Right cardiac atrium (tissue), 5 donors: Measurements from ENCODE around the gene SCRT2. TPM values are rescaled to one million over a fixed set of nuclear protein-coding genes. Genes with fewer than 3 reads are reported as not detected.

Experiments used
- ATAC-seq, 2 donors: fragments of 200-7000 bp; cut with Tn5 transposase; one replicate each; pipeline versions ENCODE4 v1.8.0 to v1.9.1; 2020; ENCODE audit warnings: moderate library complexity in 2 of 2, mild to moderate bottlenecking in 1 of 2
- DNase-seq, 3 donors: peaks; one replicate each; pipeline ENCODE4 v3.0.0-alpha.2; 2020
- H3K27ac ChIP-seq: one replicate; pipeline ENCODE4 v1.5.1; 2013; ENCODE audit warnings: mild to moderate bottlenecking, low read length, control low read depth, moderate library complexity
- H3K27me3 ChIP-seq: one replicate; pipeline ENCODE4 v1.6.1; 2013; ENCODE audit not compliant: control insufficient read depth, insufficient read depth
- H3K4me1 ChIP-seq: one replicate; pipeline ENCODE4 v1.6.1; 2013; ENCODE audit warnings: low read length; ENCODE audit not compliant: control insufficient read depth, insufficient read depth
- H3K4me3 ChIP-seq: one replicate; pipeline ENCODE4 v1.5.1; 2013; ENCODE audit warnings: low read length, control low read depth
- H3K9me3 ChIP-seq: one replicate; pipeline ENCODE4 v1.6.1; 2013; ENCODE audit warnings: low read length; ENCODE audit not compliant: control insufficient read depth
- WGBS: extraction: QIAGEN DNeasy Blood & Tissue Kit; methylation state at CpG from one replicate; pipeline ENCODE4 v1.1.7; 2013; 5-methylcytosine and 5-hydroxymethylcytosine counted together
- intact Hi-C, 4 donors: fragments of 100-400 bp; cut with DNase I; formaldehyde crosslinking; loops; one replicate each; pipeline versions ENCODE4 v1.11.0 to v1.14.0; 2022 to 2023
- polyA plus RNA-seq: library from polyadenylated mRNA; stranded (reverse); fragments of 200-250 nt; gene quantifications from one replicate; pipeline ENCODE4 v1.2.3, GENCODE V29; 2013
- total RNA-seq, 4 donors: library from RNA; stranded (reverse); fragmentation: NEBNext Ultra II Directional; extraction: Animal tissue kit (Norgen Biotek cat#: 25700); gene quantifications; one replicate each; pipeline ENCODE4 v1.2.1, GENCODE V29; 2021
- donor health status: healthy with polysubstance abuse.
- donor health status: DM: no; HTN: yes; CAD: no.
- donor health status: DM: no; HTN: no; CAD: no.
- donor health status: DM: no; HTN: yes; CAD: no; lungs with severe emphysema.
- donor health status: DM: yes; HTN: yes; CAD: no.

The SCRT2 gene
- total and polyA plus RNA-seq, 5 donors: not detected

- 37% methylated on average over 9 of the region's 9 CpGs for WGBS
- no peaks in the 10 kb centered on the region for H3K27me3 ChIP-seq
- intact Hi-C loops: no loop called here
Measured at GRCh38 chr20:671252-672030, 4.2 kb downstream of the SCRT2 start.

DNA sequence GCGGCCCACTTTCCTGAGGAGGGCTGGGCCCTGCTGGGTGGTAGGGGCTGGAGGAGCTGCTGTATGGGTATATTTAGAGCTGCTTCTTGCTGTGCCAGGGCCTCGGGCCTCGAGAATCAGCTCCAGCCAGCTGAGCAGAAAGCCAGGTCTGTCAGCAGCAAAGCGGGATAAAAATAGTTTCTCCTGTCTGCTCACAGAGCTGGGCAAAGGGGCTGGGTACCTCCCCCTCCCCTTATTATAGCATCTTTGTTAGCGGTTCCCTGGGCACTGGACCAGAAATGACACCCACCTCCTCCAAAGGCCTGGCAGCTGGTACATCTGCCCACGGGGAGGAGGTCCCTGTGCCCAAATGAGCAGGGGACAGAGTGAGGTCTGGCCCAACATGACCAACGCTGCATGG, 6.0 kb downstream of the SCRT2 start:
- peak; percentile 56 to 59 for ATAC-seq
- no peak overlapping the region for H3K4me3 ChIP-seq
- peak overlapping the region; percentile 16 for H3K27ac ChIP-seq
- no peaks in the 10 kb centered on the region for H3K4me1 ChIP-seq
- DNase-seq: peak in 2 of 3 donors; percentile 54 to 76
- no peaks in the 10 kb centered on the region for H3K27me3 ChIP-seq
- intact Hi-C loops: no loop called here
- H3K9me3 ChIP-seq: no peaks in the 10 kb centered on the region
- 45% methylated on average over 7 of the region's 7 CpGs for WGBS

More at GRCh38 chr20:671252-672030, 4.2 kb downstream of the SCRT2 start:
- Histone ChIP-seq H3K4me3 (no peak overlapping the region), H3K4me1 (no peaks in the 10 kb centered on the region), H3K27ac (no peak overlapping the region), H3K9me3 (no peaks in the 10 kb centered on the region)
- ATAC-seq (no peak), DNase-seq (peak in 1 of 3 donors; percentile 66)

DNA sequence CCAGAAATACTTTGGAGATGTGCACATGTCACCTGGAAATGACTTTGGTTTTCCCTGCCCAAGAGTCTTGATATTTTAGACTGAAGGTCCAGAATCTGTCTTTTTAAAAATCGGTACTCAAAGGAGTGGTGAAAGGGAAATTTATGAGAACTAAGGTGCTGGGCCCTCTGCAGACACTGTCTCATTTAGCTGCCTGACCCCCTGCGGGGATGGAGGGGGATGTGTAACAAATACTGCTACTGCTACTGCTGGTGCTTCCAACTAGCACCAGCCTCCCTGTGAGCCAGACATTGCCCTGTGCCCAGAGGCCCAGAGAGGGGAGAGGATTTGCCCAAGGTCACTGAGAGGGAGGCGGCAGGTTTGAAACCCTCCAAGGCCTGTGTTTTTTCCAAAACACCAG, 7.0 kb downstream of the SCRT2 start:
- no peak for ATAC-seq
- intact Hi-C loops: no loop called here
- H3K27me3 ChIP-seq: no peaks in the 10 kb centered on the region
- DNase-seq: no peak
- peak overlapping the region; percentile 34 for H3K27ac ChIP-seq
- 67% methylated on average over 3 of the region's 3 CpGs for WGBS
- no peaks in the 10 kb centered on the region for H3K9me3 ChIP-seq
- no peaks in the 10 kb centered on the region for H3K4me1 ChIP-seq
- H3K4me3 ChIP-seq: no peak overlapping the region

DNA sequence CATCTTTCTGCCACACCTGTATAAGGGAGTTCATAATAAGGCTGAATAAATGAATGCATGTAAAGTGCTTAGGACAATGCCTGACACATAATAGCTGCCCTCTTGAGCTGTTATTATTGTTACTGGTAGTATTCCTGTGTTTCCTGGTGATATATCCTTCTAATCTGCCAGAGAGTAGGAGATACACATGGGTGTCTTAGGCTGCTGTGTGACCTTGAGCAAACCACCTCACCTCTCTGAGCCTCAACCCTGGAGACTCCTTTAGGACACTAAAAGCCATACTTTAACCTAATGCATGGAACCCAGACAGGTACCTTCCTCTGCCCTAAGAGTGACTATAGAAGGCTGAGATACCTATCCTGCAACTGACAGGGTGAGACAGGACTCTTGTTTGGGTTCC, 7.6 kb downstream of the SCRT2 start:
- intact Hi-C loops: no loop called here
- Histone ChIP-seq H3K27me3 (no peaks in the 10 kb centered on the region), H3K9me3 (no peaks in the 10 kb centered on the region), H3K4me3 (no peak overlapping the region), H3K27ac (no peak overlapping the region), H3K4me1 (no peaks in the 10 kb centered on the region)
- DNase-seq (no peak), ATAC-seq (no peak)

DNA sequence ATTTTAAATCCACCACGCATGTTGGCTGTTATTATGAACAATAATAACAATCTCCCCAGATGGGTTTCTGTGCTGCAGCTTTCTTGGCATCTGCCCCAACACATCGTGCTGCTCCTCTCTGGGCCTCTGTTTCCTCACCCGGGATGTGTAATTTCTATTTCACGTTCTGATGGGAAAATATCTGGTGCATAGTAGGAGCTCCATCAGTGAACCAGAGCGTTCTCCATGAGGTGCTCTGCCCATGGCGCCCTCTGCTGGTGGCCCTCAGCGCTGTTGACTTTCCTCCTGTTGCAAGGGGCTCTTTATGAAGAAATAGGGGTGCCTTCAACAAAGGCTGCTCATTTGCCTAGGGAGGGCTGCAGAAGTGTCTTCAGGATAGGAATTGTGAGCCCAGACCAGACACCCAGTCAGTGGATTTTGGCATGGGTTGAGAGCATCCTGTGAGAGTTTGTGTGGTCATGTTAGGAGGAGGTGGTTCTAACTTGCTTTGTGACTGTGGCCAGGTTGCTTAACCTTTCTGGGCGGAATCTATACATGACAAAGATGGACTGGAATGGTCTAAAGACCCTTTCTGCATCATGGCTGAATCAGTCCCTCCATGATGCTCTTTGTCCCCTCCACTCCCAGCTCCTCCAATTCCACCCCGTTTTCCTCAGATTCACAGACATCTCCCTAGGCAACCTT, 8.1 kb downstream of the SCRT2 start:
- H3K27ac ChIP-seq: no peak overlapping the region
- no peaks in the 10 kb centered on the region for H3K9me3 ChIP-seq
- no peak overlapping the region for H3K4me3 ChIP-seq
- ATAC-seq: peak in 1 of 2 donors; percentile 19
- intact Hi-C loops: no loop called here
- H3K27me3 ChIP-seq: no peaks in the 10 kb centered on the region
- H3K4me1 ChIP-seq: no peaks in the 10 kb centered on the region
- WGBS: 27% methylated on average over 9 of the region's 9 CpGs
- peak; percentile 50 to 88 (median 83) for DNase-seq

DNA sequence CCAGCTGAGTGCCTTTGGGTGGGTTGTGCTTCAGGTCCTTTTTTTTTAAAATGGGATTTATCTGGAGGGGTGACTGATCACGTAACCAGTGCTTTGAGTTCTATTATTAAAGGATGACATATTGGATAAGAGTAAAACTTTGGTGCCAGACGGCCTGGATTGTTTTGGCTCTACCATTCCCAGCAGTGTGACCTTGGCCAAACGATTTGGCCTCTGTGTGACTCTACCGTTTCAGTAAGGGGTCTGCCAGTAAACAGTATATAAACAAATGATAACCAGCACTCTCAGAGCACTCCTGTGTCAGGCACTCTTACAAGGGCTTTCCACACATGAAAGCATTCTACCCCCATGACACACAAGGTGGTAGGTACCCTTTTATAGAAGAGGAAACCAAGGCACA, 8.7 kb downstream of the SCRT2 start:
- no peaks in the 10 kb centered on the region for H3K9me3 ChIP-seq
- no peaks in the 10 kb centered on the region for H3K4me1 ChIP-seq
- peak; percentile 34 to 36 for ATAC-seq
- no peak overlapping the region for H3K4me3 ChIP-seq
- H3K27ac ChIP-seq: peak overlapping the region; percentile 37
- DNase-seq: no peak
- no peaks in the 10 kb centered on the region for H3K27me3 ChIP-seq
- intact Hi-C loops: no loop called here
- WGBS: 24% methylated on average over 4 of the region's 4 CpGs

- Histone ChIP-seq H3K27me3 (no peaks in the 10 kb centered on the region), H3K27ac (no peak overlapping the region), H3K9me3 (no peaks in the 10 kb centered on the region), H3K4me3 (no peak overlapping the region), H3K4me1 (no peaks in the 10 kb centered on the region)
- DNase-seq (no peak), ATAC-seq (no peak)
- intact Hi-C loops: no loop called here
- WGBS: 36% methylated on average over 6 of the region's 6 CpGs
Measured at GRCh38 chr20:665276-665675, 10.3 kb downstream of the SCRT2 start.

DNA sequence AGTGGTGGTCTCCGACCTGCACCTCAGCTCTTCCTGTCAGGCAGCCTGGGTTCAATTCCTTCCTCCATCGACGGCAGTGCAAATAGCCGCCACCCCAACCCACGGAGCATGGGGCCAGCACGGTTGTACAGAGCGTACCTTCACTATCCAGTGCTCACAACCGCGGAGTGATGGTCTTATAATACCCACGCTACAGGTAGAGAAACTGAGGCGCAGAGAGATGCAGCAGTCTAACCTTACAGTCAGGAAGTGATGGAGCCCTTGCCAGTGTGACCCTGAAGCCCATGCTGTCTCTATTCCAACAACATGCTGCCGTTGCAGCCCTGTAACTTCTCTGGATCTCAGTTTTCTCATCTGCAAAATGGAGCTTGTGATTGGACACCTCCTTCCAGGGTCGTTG, 11.0 kb downstream of the SCRT2 start:
- ATAC-seq (no peak), DNase-seq (no peak)
- H3K9me3 ChIP-seq: no peaks in the 10 kb centered on the region
- H3K27me3 ChIP-seq: no peaks in the 10 kb centered on the region
- intact Hi-C loops: no loop called here
- 33% methylated on average over 13 of the region's 13 CpGs for WGBS
- no peak overlapping the region for H3K27ac ChIP-seq
- H3K4me1 ChIP-seq: no peaks in the 10 kb centered on the region
- H3K4me3 ChIP-seq: no peak overlapping the region

DNA sequence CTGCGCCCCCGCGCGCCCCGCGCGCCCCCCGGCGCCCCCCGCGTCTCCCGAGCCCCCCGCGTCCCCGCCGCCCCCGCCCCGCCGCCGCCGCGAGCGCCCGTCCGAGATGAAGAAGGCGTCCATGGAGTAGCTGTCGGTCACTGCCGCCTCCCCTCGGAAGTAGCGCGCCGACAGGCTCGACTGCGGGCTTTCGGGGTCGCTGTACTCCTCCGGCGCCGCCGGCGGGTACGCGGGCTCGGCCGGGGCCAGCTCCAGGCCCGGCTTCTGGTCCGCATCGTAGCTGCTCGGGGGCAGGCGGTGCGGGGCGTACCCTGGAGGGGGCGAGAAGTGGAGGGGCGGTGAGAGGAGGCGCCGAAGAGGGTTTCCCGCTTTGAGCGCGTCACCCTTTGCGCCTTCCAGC, 11.5 kb downstream of the SCRT2 start:
- no peaks in the 10 kb centered on the region for H3K4me1 ChIP-seq
- H3K27ac ChIP-seq: no peak overlapping the region
- intact Hi-C loops: no loop called here
- H3K9me3 ChIP-seq: no peaks in the 10 kb centered on the region
- 5% methylated on average over 60 of the region's 60 CpGs for WGBS
- H3K27me3 ChIP-seq: no peaks in the 10 kb centered on the region
- H3K4me3 ChIP-seq: no peak overlapping the region
- ATAC-seq (no peak), DNase-seq (no peak)

DNA sequence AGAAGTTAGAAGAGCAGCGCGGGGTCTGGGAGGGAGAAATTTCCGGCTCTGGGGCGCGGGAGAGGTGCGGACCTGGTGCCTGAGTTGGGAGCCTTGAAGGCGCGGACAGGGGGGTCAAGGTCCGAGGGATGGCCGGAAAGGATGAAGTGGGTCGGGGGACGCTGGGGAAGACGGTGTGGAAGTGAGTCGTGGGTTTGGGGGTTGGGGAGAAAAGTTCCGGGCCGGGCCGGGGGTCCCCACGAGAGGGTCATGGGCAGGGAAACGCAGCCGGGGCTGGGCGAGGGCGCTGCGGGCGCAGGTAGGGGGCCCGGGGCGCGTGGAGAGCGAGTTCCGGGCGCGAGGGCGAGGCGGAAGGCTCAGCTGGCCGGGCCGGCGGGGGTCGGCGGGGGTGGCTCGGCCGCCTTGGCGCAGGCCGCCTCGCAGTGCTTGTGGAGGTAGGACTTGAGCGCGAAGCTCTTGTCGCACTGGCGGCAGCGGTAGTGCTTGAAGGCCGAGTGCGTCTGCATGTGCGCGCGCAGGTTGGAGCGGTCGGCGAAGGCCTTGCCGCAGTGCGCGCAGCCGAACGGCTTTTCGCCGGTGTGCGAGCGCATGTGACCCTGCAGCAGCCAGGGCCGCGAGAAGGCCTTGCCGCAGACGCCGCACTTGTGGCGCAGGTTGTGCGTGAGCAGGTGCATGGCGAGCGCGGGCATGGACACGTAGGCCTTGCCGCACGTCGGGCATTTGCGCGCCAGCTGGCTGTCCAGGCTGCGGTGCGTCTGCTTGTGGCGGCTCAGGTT, 12.1 kb downstream of the SCRT2 start:
- H3K27ac ChIP-seq: no peak overlapping the region
- WGBS: 5% methylated on average over 84 of the region's 84 CpGs
- H3K27me3 ChIP-seq: no peaks in the 10 kb centered on the region
- intact Hi-C loops: no loop called here
- ATAC-seq (no peak), DNase-seq (peak in 1 of 3 donors; percentile 52)
- H3K4me1 ChIP-seq: no peaks in the 10 kb centered on the region
- H3K9me3 ChIP-seq: no peaks in the 10 kb centered on the region
- no peak overlapping the region for H3K4me3 ChIP-seq
